GM18502 (cell line): ENCODE measurements around the gene CPHXL2.

Source experiments
- ATAC-seq: cut with Tn5 transposase; IDR thresholded peaks from one replicate; pipeline ENCODE4 v1.9.1; 2021; ENCODE audit warnings: mild to moderate bottlenecking; ENCODE audit not compliant: unreplicated experiment, poor library complexity

Gene CPHXL2

DNA sequence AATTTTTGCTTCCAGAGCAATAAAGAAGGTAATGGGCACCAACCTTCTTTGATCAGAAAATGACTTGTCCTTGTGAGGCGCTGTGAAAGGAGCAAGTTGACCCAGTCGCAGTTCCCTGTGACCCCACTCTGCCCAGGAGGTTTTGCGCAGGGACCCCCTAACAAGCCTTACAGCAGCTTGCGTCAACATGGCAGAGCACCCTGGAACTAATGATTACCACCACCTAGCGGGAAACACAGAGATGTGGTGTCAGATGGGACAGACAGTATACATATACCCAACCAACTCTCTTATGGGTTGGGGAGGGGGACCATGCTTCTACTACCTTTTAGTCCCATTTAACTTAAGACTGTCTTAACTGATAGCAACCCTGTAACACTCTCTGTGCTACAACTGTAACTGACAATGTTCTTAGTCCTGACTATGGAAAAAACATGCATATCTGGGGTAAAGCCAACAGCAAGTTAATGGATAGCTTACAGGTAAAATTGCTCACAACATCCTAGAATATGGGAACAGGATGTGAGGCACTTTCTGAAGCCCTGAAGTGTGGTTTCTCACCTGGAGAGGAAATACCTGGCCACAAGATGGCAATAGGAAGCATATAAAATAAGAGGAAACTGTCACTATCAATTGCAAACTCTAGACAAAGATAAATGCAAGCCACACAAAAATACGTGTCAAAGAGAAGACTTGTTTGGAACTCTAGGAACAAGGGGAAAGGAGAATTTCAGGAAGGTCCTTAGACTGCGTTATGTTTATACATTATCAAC lies 32.4 kb downstream of the CPHXL2 start:
- no peak for ATAC-seq

DNA sequence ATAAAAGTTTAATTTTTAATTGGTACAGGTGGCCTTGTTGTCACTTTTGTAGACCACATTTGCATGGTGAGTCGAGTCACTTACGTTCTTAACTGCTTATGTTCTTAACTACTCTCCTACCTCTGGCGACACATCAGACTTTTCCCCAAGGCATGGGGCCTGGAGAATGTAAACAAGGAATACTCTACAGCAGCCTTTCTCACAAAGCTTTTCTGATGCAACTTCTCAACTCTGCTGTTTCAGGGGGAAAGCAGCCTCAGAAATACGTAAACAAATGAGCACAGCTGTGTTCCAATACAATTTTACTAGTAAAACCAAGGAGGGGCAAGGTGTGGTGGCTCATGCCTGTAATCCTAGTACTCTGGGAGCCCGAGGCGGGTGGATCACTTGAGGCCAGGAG lies 36.2 kb downstream of the CPHXL2 start:
- ATAC-seq: no peak

DNA sequence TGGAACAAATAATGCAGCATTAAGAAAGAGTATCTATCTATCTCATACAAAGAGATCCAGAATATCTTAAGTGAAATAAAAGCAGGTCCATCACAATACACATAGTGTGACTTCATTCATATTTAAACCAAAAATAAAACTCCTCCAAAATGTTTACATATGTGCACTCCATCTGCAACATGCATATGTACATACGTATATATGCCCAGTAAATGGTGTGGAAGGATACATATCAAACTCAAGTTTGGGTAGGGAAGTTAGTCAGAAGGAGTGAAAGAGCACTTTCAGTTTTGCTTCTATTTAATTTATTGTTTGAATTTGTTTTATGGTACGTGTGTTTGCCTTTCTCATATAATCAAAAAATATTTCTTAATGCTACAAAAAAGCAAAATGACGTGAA lies 41.8 kb downstream of the CPHXL2 start:
- ATAC-seq: no peak

DNA sequence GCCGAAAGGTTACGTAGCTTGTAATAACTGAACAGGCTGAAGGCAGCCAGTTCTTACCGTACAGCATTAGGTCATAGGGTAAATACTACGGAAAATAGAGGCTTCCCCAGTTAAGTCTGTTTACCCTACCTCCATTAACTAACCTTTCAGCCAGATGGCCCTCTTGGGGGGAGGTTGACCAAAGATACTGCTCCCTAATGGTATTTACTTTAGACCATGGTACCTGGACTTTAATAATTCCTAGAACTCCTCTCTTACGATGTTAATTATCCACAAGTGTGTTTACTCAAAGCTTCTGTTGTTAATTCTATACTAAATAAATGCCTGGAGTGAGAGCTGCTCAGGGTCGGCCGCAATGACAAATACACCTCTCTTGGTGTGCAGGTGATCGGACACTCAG lies 44.0 kb downstream of the CPHXL2 start:
- no peak for ATAC-seq

DNA sequence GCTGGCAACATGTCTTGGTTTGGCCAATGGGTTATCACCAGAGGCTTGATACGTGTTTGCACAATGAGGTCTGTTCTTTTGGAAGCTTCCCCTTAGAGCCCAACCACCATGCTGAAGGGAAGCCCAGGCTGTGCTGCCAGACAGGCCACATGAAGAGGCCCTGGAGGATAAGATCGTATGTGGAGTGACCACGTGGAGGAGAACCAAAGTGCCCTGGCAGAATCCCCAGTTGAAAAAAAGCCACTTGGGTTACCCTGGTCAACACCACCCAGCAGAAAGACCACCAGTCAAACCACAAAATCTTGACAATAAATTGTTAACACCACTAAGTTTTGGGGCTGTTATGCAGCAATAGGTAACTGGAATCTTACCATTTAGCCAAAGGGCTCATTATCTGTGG lies 46.8 kb downstream of the CPHXL2 start:
- no peak for ATAC-seq

DNA sequence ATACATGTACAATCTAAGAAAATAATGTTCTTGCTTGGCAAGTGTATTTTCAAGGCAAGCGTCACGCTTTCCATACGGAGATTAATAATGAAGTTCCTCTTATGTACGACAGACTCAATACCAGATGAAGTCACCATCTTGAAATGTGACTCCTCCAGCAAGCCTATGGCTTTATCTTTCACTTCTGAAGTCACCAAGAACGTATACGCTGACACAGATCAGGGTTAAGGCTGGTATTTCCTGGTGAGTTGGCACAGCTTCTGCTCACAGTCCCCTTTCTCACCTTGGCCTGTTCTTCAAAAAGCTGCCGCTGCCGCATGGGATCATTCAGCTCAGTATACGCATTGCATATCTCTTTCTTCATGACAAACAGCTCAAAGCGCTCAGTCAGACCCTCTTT lies 47.7 kb downstream of the CPHXL2 start:
- ATAC-seq: no peak

DNA sequence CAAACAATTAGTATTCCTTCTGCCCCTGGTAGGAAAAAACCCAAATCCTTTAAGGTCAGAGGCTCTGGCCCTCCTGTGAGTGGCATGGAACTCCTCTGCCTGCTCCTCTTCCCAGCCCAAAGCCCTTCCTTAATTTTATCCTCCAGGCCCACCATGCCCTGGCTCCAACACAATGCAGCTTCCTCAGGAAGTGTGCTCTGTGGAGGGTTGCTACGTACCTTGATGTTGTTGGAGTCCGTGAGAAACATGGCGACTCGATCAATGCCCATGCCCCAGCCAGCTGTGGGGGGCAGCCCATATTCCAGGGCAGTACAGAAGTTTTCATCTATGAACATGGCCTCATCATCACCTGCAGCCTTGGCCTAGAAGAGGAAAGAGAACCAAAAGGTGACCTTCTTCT lies 48.5 kb downstream of the CPHXL2 start:
- ATAC-seq: no peak

DNA sequence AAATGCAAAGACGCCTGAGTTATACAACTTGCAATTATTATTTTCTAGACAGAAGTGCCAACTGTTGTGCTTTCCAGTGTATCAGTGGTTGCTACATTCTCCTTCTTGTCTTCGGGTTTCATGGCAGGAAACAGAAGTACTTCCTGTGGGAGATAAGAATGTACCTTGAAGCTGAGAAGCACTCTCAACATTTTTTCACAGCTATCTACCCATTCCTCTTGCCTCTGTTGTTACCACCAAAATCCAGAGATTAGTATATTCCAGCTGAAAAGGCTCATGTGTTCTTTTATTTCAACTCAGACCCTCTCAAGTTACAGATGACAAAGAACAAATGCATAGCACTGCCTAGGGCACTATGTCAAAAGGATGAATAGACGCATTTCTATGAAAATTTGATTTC lies 49.0 kb downstream of the CPHXL2 start:
- no peak for ATAC-seq

DNA sequence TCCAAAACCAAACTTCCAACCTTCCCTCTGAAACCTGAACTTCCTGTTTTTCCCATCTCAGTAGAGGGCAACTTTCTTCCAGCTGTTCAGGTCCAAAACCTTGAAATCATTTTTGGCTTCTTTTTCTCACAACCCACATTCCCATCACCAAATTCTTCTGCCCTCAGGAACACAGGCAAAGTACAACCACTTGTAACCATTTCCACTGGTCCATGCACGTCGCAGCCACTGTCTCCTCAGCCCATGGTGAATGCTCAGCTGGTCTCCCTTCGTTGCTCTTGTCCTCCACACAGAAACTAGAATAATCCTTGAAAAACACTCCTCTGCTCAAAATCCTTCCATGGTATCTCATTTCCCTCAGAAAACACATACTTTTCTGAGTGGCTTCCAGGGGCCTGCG lies 50.0 kb downstream of the CPHXL2 start:
- no peak for ATAC-seq

DNA sequence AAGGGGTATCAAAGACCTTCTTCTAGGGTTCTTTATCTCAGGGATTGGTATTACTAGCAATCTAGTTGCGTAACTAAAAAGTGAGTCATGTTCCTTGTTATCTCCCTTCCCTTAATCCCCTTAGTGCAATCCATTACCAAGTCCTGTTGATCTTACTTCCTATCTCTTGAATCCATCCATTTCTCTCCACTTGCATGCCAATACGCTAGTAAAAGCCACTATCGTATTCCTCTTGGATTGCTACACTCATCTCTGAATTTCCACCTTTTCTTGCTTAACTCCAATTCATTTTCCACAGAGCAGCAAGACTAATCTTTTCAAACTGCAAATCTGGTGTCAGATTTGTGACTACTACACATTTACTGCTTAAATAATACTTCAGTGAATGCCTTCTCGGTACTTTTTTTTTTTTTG lies 51.9 kb downstream of the CPHXL2 start:
- ATAC-seq: no peak

DNA sequence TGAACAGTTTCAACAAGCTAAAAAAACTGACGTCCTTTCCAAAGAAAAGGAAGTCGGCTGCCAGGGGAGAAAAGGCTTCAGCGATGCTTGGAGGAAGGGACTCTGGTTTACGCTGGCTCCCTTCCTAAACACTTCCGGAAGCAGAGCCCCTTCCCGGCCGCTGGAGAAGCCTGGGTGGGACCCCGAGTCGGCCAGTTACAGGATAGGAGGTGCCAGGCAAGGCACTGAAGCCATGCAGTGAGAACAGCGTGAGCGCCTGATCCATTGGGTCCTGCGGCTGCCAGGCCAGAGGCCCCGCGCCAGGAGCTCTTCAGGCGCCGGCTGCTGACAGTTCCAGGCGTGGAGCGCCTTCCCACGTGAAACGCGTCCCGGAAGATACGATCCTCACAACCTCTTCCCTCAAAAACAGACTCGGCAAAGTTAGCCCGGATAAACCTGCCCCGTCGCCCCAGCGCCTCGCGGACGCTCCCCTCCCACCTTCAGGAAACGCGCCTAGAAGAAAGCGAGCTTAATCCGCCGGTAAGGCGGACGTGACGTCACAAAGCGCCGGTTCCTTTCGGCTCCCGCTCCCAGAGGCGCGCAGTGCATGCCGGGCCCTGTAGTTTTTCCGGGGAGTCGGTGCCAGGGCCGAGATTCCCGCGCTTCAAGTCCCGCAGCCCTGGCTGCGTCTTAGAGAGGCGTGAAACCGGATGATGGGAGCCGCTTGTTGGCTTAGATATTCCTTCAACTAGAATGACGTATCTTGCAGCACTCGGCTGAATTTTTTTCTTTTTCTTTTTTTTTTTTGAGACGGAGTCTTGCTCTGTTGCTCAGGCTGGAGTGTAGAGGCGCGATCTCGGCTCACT lies 53.8 kb downstream of the CPHXL2 start, which contains the start of gene ADAT1:
TSS of gene ADAT1 (minus strand) at position 521 of the 845 bp plus-strand sequence. CDS start 2,482 bp downstream, outside the sequence.
- ATAC-seq: peak; percentile 94

DNA sequence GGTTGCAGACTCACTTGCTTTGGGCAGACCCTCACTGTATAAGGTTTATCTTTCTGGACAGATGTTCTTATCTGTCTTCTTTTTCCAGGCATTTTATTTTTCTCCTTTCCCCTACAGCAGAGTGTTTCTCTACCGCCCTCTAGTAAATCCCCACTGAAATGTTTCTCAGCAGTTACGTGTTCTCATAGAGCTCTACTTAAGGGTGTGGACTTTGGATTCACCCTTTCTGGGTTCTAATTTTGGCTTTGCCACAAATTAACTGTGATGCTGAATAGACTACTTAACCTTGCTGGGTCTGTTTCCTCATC lies 55.7 kb downstream of the CPHXL2 start:
- ATAC-seq: no peak

DNA sequence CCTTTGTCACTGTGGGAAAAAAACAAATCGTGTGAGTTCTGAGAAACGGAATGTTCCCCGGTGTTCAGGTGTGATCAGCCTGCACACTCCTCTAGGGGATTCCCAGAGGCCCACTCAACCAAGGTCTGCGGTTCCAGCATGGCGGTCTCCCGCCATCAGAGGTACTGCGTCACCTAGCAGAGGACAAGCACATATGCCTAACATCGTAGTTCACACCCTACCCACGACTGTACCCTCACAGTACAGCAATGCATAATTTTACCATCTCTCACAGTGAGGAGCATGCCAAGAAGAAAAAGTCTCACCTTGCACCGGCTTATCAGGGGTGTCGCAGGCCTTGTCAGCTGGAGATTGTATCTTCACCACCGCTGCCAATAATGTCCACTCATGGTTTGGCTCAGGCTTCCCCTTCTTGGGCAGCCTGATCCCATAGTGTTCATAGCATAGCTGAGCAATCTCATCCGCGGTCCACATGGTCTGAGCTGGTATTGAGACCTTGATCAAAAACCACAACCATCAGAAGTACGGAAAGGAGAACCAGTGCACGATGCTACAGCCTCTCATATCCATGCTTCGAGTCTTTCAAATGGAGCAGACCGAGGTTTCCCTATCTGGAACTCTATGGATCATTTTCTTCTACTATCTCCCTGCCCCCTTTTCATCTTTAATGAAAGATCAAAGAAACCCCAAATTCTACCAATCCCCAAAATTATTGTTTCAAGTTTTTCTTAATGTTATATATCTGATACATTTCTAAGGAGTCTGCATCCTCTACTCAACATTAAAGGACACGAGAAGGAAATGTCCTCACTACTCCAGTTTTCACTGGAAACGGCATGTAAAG lies 56.3 kb downstream of the CPHXL2 start:
- no peak for ATAC-seq

DNA sequence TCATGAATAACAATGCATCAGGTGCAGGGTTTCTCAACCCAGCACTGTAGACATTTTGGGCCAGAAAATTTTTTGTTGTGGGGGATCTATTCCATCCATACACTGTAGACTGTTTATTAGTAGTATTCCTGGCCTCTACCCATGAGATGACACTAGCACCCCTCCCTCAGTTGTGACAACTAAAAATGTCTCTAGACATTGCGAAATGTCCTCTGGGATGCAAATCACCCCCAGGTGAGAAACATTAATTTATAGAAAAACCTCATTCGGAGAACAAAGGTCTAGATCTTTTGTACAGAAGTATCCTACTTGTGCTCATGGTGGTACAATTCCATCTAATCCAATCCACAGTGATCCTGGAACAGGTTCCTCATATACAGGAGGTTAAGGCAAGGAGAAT lies 58.0 kb downstream of the CPHXL2 start:
- no peak for ATAC-seq

DNA sequence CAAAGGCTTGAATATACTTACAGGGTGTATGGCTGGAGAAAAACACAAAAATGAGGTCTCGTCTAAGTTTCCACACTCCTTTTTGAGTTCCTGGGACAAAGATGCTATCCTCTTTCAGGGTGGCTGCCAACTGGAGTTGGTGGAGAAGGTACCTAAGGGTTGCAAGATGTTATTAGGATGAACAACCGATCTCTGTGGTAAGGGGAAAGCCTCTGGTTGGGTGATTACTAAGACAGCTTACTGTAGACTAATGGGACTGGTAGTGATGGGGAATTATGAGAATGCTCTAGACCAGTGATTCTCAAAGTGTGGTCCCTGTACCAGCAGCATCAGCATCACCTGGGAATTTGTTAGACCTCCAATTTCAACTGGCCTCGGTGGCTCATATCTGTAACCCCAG lies 59.7 kb downstream of the CPHXL2 start:
- no peak for ATAC-seq

DNA sequence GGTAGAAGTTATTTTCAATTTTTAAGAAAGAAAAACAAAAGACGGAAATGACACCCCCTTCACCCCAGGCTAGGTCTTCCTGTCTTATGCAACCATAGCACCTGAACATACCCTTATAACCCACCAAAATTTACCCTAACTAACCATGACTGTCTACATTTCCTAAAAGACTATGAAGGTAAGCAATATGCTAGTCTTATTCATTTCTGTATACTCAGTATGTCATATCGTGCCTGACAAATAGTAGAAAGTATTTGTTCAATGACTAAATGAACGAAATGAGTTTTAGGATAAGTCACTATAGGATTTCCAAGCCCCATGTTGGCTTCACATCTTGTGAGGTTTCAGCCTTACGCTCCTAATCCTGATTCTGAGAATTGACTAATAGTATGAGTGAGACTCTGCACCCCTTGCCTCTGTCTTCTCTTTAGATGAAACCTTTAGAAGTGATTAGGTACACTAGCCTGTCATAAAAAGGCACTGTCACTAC lies 60.2 kb downstream of the CPHXL2 start:
- no peak for ATAC-seq

DNA sequence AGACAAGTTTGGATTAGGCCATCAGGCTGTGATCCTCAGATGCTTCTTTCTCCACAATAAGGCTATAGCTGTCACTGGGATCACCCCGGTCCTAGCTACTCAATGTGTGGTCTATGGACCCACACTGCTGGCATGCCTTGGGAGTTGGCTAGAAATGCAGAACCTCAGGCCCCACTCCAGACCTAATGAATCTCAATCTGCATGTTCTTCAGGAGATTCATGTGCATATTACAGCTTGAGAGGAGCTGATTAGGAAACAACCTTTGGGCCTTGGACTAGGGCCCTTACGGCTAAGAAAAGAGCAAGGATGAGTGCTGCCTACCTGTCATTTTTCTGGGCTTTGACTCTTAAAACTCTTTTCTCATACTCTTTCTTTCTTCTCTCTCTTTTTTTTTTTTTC lies 61.2 kb downstream of the CPHXL2 start:
- no peak for ATAC-seq

DNA sequence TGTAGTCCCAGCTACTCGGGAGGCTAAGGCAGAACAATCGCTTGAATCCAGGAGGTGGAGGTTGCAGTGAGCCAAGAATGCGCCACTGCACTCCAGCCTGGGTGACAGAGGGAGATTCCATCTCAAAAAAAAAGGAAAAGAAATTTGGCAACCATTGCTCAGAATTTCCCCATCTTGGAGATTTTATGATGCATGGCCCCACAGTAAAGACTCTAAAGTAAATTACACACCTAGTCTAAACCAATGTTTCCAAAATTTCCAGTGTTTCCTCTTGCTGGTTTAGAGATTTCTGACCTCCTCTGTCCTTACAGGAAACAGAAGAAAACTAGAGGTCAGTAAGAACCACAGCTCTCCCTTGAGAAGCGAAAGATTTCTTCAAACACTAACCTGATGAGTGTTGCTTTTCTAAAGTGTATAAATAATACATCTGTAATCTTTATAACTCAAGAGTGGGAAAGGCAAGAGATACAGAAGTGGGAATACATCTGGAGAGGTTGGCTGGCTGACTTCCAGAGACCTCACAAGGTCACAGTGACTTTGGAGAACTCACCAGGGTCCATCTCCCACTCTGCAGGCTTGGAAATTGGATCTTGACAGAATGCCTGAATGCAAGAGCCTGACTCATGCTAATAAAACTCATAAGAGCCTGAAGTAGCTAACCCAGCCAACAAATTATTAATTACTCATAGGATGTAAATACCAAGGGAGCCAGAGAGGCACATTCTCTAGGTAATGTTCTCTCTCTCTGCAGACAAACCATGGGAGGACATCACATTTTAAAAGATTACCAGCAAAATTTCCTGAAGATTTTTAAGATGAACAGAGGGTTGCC lies 62.5 kb downstream of the CPHXL2 start:
- no peak for ATAC-seq
